Parathyroid adenoma (tissue), 2 donors: Measurements from ENCODE around the gene NFIB.

Source experiments
- H2AFZ ChIP-seq: fragments of 300-600 bp; sonication (generic); one replicate; pipeline ENCODE4 v1.7.0; 2017; ENCODE audit warnings: antibody characterized with exemption, mild to moderate bottlenecking
- H3K27ac ChIP-seq: fragments of 300-600 bp; sonication (generic); one replicate; pipeline ENCODE4 v1.7.0; 2017
- H3K27me3 ChIP-seq: fragments of 300-600 bp; sonication (generic); one replicate; pipeline ENCODE4 v1.7.0; 2017; ENCODE audit warnings: low read length; ENCODE audit not compliant: control insufficient read depth, insufficient read depth
- H3K36me3 ChIP-seq: fragments of 300-600 bp; sonication (generic); one replicate; pipeline ENCODE4 v1.7.0; 2017; ENCODE audit warnings: low read length; ENCODE audit not compliant: control insufficient read depth, insufficient read depth
- H3K4me1 ChIP-seq: fragments of 300-600 bp; sonication (generic); one replicate; pipeline ENCODE4 v1.7.0; 2017; ENCODE audit warnings: control low read depth
- H3K4me2 ChIP-seq: fragments of 300-600 bp; sonication (generic); one replicate; pipeline ENCODE4 v1.7.0; 2017; ENCODE audit warnings: low read length
- H3K4me3 ChIP-seq: fragments of 300-600 bp; sonication (generic); one replicate; pipeline ENCODE4 v1.7.0; 2017; ENCODE audit warnings: low read depth, low read length
- H3K79me2 ChIP-seq: fragments of 300-600 bp; sonication (generic); one replicate; pipeline ENCODE4 v1.7.0; 2017; ENCODE audit warnings: control low read depth
- H3K9ac ChIP-seq: fragments of 300-600 bp; sonication (generic); one replicate; pipeline ENCODE4 v1.7.0; 2017; ENCODE audit warnings: mild to moderate bottlenecking
- H3K9me3 ChIP-seq: fragments of 300-600 bp; sonication (generic); one replicate; pipeline ENCODE4 v1.7.0; 2017; ENCODE audit warnings: low read length; ENCODE audit not compliant: control insufficient read depth
- CTCF ChIP-seq: fragments of 300-600 bp; sonication (generic); IDR thresholded peaks from one replicate; pipeline ENCODE4 v1.7.0; 2017; ENCODE audit warnings: antibody characterized with exemption, mild to moderate bottlenecking
- donor health status: primary hyperparathyroidism.

Gene NFIB

GRCh38 chr9:14301583-14302021 lies 12.3 kb downstream of the NFIB start:
- Histone ChIP-seq H3K79me2 (no peaks in the 10 kb centered on the region), H3K27me3 (no peaks in the 10 kb centered on the region), H2AFZ (no peak overlapping the region), H3K9me3 (no peaks in the 10 kb centered on the region), H3K9ac (no peak overlapping the region), H3K36me3 (no peaks in the 10 kb centered on the region), H3K4me3 (no peak overlapping the region), H3K4me2 (no peak overlapping the region), H3K4me1 (no peaks in the 10 kb centered on the region), H3K27ac (no peak overlapping the region)
- no peak for TF ChIP-seq CTCF

GRCh38 chr9:14301006-14301405 lies 12.9 kb downstream of the NFIB start:
- Histone ChIP-seq H3K27ac (no peak overlapping the region), H3K27me3 (no peaks in the 10 kb centered on the region), H3K4me3 (no peak overlapping the region), H3K4me1 (no peaks in the 10 kb centered on the region), H3K4me2 (no peak overlapping the region), H2AFZ (no peak overlapping the region), H3K9me3 (no peaks in the 10 kb centered on the region), H3K36me3 (no peaks in the 10 kb centered on the region), H3K79me2 (no peaks in the 10 kb centered on the region), H3K9ac (no peak overlapping the region)
- TF ChIP-seq CTCF = no peak

GRCh38 chr9:14300588-14300987 lies 13.4 kb downstream of the NFIB start:
- H3K9me3 ChIP-seq = no peaks in the 10 kb centered on the region
- H3K27ac ChIP-seq = no peak overlapping the region
- H3K9ac ChIP-seq = no peak overlapping the region
- H2AFZ ChIP-seq = no peak overlapping the region
- H3K79me2 ChIP-seq = no peaks in the 10 kb centered on the region
- TF ChIP-seq CTCF = no peak
- H3K4me1 ChIP-seq = no peaks in the 10 kb centered on the region
- no peak overlapping the region for H3K4me3 ChIP-seq
- H3K4me2 ChIP-seq = no peak overlapping the region
- no peaks in the 10 kb centered on the region for H3K27me3 ChIP-seq
- no peaks in the 10 kb centered on the region for H3K36me3 ChIP-seq

- Histone ChIP-seq H3K4me2 (no peak overlapping the region), H3K79me2 (no peaks in the 10 kb centered on the region), H2AFZ (no peak overlapping the region), H3K9me3 (no peaks in the 10 kb centered on the region), H3K4me1 (no peaks in the 10 kb centered on the region), H3K27ac (no peak overlapping the region), H3K27me3 (no peaks in the 10 kb centered on the region), H3K36me3 (no peaks in the 10 kb centered on the region), H3K4me3 (no peak overlapping the region), H3K9ac (no peak overlapping the region)
- no peak for TF ChIP-seq CTCF
Observed at GRCh38 chr9:14300040-14300439, 13.9 kb downstream of the NFIB start.

- H3K9me3 ChIP-seq = no peaks in the 10 kb centered on the region
- H3K4me1 ChIP-seq = no peaks in the 10 kb centered on the region
- TF ChIP-seq CTCF = no peak
- H3K4me3 ChIP-seq = no peak overlapping the region
- no peak overlapping the region for H3K9ac ChIP-seq
- no peak overlapping the region for H3K4me2 ChIP-seq
- H3K27me3 ChIP-seq = no peaks in the 10 kb centered on the region
- H3K27ac ChIP-seq = no peak overlapping the region
- H3K36me3 ChIP-seq = no peaks in the 10 kb centered on the region
- no peak overlapping the region for H2AFZ ChIP-seq
- no peaks in the 10 kb centered on the region for H3K79me2 ChIP-seq
Observed at GRCh38 chr9:14298601-14299022, 15.3 kb downstream of the NFIB start.
